ENCODE measurements around the gene FBLN1.

Gene FBLN1

GRCh38 chr22:45644714-45645113 is 142.0 kb downstream of the FBLN1 start:
- no peak for DNase-seq

DNA sequence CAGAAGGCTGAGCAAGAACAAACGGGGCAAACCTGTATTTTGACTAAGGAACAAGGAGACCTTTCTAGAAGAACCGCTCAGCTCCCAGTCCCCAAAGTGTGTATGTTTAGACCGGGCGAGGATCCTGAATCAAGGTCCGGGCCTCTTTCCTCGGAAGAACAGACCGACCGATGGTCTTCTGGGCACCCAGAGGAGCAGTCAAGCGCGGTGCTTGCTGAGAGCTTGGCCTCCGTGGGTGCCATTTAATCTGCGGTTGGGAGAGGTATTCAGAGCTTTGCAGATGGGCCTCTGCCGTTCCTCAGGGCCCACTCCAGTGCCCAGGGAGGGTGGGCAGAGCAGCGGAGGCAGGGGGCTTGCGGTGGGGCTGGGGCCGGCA is 142.5 kb downstream of the FBLN1 start:
- no peak for DNase-seq

DNA sequence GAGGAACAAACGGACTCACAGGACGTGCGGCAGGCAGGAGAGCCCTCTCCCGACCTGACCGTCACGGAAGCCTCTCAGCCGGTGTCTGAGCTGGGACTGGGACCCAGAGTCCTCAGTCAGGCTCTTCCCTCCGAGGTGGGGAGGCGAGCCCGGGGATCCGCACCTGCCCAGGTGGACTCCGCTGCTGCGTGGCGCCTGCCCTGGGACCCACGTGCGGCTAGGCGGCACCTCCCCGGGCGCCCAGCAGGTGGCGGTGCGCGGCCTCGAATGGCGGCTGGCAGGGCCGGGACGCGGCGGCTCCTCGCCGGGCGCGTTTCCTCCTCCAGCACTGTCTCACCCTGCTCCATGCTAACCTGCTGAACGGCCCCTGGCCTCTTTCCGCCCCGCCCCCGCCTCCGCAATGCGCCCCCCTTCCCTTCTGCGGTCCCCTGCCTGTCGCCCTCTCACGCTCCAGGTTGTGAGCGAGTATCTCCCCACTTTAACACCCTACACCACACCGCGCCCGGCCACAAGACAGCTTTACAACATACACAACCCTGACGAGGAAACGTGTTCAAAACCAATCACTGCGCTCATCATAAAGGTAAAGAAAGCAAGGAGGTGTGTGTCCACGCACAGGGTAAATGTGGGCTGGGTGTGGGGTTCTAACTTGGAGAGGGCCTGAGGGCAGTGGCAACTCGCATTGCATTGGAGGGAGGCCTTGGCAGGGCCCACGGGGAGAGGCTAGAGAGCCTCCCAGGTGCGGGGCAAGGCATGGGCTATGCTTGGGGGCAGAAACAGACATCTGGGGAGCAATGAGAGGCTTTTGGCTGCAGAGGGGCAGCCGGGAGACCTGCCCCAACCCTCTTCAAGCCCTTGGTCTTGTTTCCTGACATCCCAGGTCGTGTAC is 143.1 kb downstream of the FBLN1 start:
- peak; percentile 72 for DNase-seq

DNA sequence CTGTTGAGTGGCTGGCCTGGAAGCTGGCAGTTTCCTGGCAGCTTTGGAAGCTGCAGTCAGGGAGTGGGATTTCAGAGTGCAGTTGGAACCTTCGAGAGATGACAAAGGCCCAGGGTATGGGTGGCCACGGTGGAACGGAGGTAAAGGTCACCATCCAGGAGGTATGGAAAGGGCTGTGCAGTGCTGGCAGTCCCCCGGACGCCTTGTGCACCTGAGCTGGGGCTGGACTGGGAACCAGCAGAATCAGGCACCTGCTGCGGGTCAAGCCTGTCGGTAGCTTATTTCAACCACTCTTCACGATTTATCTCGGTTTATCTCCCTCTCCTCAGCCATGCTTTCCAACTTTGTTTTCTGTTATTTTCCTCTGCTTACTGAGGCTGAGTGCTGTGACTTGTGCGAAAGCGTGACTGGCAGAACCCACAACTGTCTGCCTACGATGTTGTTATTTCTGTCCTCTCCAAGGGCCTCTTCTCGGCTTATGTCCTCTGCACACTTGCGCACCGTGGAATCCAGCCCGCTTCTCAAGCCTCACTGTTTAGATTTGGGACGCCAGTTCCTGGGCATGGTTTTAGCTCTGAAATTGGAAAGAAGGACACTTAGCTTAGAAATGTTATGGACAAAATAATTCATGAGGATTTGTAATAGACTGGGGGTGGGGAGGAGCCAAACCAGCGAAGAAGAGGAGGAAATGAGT is 145.0 kb downstream of the FBLN1 start:
- no peak for DNase-seq

DNA sequence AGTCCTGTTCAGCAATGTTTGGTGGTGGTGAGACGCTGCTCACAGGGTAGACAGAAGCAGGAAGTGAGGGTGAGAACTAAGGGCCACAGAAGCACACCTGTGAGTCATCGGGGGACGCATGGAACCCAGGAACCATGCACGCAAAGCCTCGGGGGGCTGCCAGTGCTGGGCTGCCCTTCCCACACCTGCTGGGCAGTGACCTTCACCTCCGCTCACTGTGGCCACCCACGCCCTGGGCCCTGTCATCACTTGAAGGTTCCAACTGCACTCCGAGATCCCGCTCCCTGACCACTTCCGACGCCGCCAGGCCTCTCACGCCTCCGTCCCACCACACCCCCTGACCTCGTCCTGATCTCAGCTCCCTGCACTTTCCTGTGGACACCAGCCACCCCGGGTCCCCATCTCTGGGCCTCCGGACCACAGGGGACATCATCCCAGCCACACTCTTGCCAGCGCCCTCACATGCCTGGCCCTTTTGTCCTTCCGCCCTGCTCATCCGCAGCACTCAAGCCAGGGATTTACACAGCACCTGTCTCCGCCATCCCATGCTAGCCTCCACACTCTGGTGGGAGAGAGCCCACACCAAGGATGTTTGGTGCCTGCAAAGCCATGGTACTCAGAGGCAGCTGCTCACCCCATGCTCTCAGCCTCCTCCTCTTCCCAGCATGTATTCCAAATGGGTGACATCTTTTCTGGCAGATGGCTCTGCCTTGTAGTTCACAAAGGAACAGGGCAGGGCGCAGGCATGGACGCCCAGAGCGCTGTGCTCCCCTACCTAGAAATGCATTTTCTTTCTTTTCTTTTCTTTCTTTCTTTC is 145.8 kb downstream of the FBLN1 start:
- DNase-seq = no peak

GRCh38 chr22:45649809-45650208 is 147.1 kb downstream of the FBLN1 start:
- DNase-seq = no peak

GRCh38 chr22:45650721-45651120 is 148.0 kb downstream of the FBLN1 start:
- no peak for DNase-seq
